ENCODE measurements around the gene UGGT2. TPM values are rescaled to one million over a fixed set of nuclear protein-coding genes. Genes with fewer than 3 reads are reported as not detected.

UGGT2 gene
- polyA plus RNA-seq, 1 donor, result 21.9 TPM

Other genes with a start within 250 kb of the UGGT2 start
- 0.18 TPM for gene HS6ST3, start 36.7 kb upstream of the UGGT2 start, polyA plus RNA-seq (ENCODE audit: insufficient read length)